ENCODE results near the gene IGHMBP2.
"Not testable (repeated sequence)": the region's sequence is repeated elsewhere in the genome, so short reads cannot be mapped to it uniquely, and the experiment has no call there.

IGHMBP2 gene

DNA sequence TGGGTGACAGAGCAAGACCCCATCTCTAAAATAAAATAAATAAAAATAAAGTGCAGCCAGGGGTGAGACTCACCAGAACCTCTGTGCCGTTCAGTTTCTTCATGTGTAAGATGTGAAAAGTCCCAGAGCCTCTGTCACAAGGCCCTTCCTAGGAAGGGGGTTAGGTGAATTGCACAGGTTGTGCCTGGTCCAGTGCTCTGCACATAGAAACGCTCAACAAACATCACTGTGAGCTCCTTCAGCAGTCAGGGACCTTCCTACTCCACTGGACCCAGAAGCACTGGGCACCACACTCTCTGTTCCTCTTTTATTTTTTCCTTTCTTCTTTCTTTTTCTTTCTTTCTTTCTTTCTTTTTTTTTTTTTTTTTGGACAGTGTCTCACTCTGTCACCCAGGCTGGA lies 22.4 kb upstream of the IGHMBP2 start:
- TF ChIP-seq MYC (IDR thresholded peaks at IDR 0.05; ENCODE audit: low read depth, low read length) (no peak), POLR2A (IDR thresholded peaks at IDR 0.05; ENCODE audit: extremely low read depth, insufficient read length) (no peak), CTCF (IDR thresholded peaks at IDR 0.05; ENCODE audit: low read depth, low read length) (no peak)
- TF ChIP-seq, protein P1, sequence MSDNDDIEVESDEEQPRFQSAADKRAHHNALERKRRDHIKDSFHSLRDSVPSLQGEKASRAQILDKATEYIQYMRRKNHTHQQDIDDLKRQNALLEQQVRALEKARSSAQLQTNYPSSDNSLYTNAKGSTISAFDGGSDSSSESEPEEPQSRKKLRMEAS (IDR thresholded peaks at IDR 0.05; ENCODE audit: low read depth, low read length), result no peak
- no peak for DNase-seq (ENCODE audit: low read depth)
- H3K4me3 ChIP-seq (ENCODE audit: low read depth, low read length), result no peak overlapping the region

- TF ChIP-seq POLR2A (IDR thresholded peaks at IDR 0.05; ENCODE audit: extremely low read depth, insufficient read length) (no peak), CTCF (IDR thresholded peaks at IDR 0.05; ENCODE audit: low read depth, low read length) (no peak), MYC (IDR thresholded peaks at IDR 0.05; ENCODE audit: low read depth, low read length) (no peak)
- TF ChIP-seq, protein P1 (IDR thresholded peaks at IDR 0.05; ENCODE audit: low read depth, low read length), result no peak
These were observed 21.3 kb upstream of the IGHMBP2 start for GRCh38 chr11:68882391-68882790.

DNA sequence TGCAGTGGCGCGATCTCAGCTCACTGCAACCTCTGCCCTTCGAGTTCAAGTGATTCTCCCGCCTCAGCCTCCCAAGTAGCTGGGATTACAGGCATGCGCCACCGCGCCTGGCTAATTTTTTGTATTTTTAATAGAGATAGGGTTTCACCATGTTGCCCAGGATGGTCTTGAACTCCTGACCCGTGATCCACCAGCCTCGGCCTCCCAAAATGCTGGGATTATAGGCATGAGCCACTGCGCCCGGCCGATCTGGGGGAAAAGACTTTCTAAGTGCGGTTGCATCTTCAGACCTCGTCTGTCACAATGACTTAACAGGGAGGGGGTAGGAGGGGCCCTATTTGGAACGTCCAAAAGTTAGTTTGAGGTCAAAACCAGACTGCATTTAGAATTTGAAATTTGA lies 18.9 kb upstream of the IGHMBP2 start:
- H3K4me3 ChIP-seq (ENCODE audit: low read depth, low read length); DNase-seq (ENCODE audit: low read depth): not testable (repeated sequence)

More at GRCh38 chr11:68882391-68882790, 21.3 kb upstream of the IGHMBP2 start:
- no peak overlapping the region for H3K4me3 ChIP-seq (ENCODE audit: low read depth, low read length)
- no peak for DNase-seq (ENCODE audit: low read depth)

DNA sequence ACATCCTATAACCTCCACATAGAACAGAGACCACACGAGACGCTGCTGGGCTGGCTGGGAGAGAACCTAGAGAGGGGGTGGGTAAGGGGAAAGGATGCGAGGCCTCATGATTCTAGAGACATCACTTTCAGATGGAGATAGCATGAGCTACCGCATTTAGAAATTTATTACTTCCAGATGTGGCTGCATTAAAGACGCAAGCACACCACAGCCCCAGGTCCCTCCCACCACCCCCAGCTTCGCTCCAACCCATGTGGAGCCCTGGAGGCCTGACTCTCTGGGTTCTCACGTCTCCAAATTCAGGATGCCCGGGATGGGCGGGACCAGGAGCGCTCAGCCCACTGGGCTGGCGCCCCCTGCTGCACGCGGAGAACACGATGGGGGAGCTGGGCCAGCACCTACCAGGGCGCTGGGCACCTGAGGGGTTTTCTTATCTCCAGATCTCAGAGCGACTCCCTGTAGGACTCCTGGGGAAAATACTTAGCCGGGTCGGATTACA lies 13.7 kb upstream of the IGHMBP2 start:
- peak; percentile 18 for DNase-seq (ENCODE audit: low read depth)
- TF ChIP-seq MYC (IDR thresholded peaks at IDR 0.05; ENCODE audit: low read depth, low read length) (no peak), CTCF (IDR thresholded peaks at IDR 0.05; ENCODE audit: low read depth, low read length) (peak; percentile 50), POLR2A (IDR thresholded peaks at IDR 0.05; ENCODE audit: extremely low read depth, insufficient read length) (no peak)
- TF ChIP-seq, protein P1 (IDR thresholded peaks at IDR 0.05; ENCODE audit: low read depth, low read length), result no peak
- H3K4me3 ChIP-seq (ENCODE audit: low read depth, low read length), result no peak overlapping the region

- H3K4me3 ChIP-seq (ENCODE audit: low read depth, low read length), result no peak overlapping the region
- no peak for TF ChIP-seq CTCF (IDR thresholded peaks at IDR 0.05; ENCODE audit: low read depth, low read length)
- TF ChIP-seq, protein P1 (IDR thresholded peaks at IDR 0.05; ENCODE audit: low read depth, low read length), result no peak
- TF ChIP-seq POLR2A (IDR thresholded peaks at IDR 0.05; ENCODE audit: extremely low read depth, insufficient read length), result no peak
- no peak for TF ChIP-seq MYC (IDR thresholded peaks at IDR 0.05; ENCODE audit: low read depth, low read length)
- DNase-seq (ENCODE audit: low read depth), result no peak
These were observed 13.0 kb upstream of the IGHMBP2 start for GRCh38 chr11:68890490-68891231.

GRCh38 chr11:68891351-68891948 lies 12.2 kb upstream of the IGHMBP2 start:
- DNase-seq (ENCODE audit: low read depth), result no peak
- TF ChIP-seq POLR2A (IDR thresholded peaks at IDR 0.05; ENCODE audit: extremely low read depth, insufficient read length) (no peak), MYC (IDR thresholded peaks at IDR 0.05; ENCODE audit: low read depth, low read length) (no peak), CTCF (IDR thresholded peaks at IDR 0.05; ENCODE audit: low read depth, low read length) (no peak)
- TF ChIP-seq, protein P1 (IDR thresholded peaks at IDR 0.05; ENCODE audit: low read depth, low read length), result no peak
- no peak overlapping the region for H3K4me3 ChIP-seq (ENCODE audit: low read depth, low read length)

All from NB4 (cell line).